Stimulated activated CD8-positive, alpha-beta memory T cell treated with anti-CD3 and anti-CD28 coated beads, Interleukin-7, amount 100 ng/mL, for 24 hours (primary cell): ENCODE data around the gene CALM3.
"Not testable (repeated sequence)": the region's sequence is repeated elsewhere in the genome, so short reads cannot be mapped to it uniquely, and the experiment has no call there.

Source experiments
- DNase-seq: peaks from one replicate; pipeline ENCODE4 v3.0.0-alpha.2; 2020; ENCODE audit warnings: low read depth

The CALM3 gene

DNA sequence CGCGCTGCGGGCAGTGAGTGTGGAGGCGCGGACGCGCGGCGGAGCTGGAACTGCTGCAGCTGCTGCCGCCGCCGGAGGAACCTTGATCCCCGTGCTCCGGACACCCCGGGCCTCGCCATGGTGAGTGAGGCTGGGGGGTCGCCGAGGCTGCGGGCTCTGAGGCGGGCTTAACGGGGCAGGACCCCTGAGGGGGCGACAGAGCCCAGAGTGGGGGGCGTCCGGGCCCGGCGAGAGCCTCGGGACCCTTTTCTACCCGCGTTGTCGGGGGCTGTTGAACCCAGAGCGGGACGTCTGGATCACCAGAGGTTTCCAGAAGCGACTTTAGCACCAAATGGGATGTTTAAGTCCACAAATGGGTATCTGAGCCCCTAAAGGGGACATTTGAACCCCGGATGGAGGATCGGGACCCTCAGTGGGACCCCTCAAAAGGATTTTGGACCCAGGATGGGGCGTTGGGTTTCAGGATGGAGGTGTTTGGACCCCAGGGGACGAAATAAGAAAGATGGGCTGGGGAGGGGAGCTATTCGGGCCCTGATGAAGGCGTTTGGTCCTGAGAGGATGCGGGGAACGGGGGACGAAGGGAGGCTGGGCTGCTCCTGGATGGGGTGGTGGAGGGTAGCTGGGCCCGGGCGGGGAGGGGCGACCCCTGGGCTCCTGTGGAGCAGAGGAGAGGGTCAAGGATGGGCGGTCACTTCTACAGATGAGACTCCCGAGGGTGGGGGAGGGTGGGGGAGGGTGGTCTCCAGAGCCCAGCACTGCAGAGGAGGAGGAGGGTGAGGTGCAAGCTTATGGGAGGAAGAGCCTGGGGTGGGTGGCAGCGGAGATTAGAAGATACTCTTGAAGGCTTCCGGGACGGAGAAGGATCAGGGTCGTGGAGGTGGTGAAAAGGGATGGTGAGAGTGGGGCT, at the start of gene CALM3:
CALM3 (plus strand) TSS at position 13 of the 907 bp plus-strand sequence; CDS start at position 118, 105 bp downstream.
- DNase-seq: no peak

- no peak for DNase-seq
Measured at GRCh38 chr19:46552891-46553290, 48.2 kb upstream of the CALM3 start.

DNA sequence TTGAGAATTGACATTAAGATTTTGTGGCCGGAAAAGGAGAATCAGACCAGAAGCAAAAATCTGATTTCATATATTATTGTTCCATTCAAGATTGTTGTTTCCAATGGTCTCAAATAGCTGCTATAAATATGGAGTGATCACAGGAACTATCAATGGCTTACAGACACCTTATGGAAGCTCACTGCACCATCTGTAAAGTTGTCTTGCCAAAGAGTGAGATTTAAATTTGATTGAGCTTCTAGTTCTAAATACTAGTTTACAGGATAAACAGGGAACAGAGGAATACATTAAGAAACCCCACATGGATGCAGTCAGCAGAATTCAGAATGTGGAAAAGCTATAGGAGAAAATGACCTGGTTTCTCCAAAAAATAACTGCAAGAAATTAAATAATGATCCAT, 47.0 kb upstream of the CALM3 start:
- no peak for DNase-seq

GRCh38 chr19:46555628-46556280, 45.4 kb upstream of the CALM3 start:
- no peak for DNase-seq

DNA sequence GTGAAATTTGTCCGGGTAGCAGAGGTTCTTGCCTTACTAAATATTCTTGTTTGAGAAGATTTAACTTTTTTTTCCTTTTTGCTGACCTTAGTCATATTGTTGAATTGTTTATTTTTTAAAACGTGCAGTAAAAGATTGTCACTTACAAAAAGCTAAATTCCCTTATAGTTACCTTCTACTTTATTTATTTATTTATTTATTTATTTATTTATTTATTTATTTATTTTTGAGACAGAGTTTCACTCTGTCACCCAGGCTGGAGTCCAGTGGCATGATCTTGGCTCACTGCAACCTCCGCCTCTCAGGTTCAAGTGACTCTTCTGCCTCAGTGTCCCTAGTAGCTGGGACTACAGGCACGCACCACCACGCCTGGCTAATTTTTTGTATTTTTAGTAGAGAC, 44.7 kb upstream of the CALM3 start:
- not testable (repeated sequence) for DNase-seq

DNA sequence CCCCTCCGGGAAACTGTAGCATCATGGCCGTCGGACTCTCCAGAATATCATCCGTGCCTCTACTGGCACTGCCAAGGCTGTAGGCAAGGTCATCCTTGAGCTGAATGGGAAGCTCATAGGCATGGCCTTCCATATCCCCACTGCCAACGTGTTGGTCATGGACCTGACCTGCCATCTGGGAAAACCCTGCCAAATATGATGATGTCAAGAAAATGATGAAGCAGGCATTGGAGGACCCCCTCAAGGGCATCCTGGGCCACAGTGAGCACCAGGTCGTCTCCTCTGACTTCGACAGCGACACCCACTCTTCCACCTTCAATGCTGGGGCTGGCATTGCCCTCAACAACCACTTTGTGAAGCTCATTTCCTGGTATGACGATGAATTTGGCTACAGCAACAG, 41.9 kb upstream of the CALM3 start:
- no peak for DNase-seq

DNA sequence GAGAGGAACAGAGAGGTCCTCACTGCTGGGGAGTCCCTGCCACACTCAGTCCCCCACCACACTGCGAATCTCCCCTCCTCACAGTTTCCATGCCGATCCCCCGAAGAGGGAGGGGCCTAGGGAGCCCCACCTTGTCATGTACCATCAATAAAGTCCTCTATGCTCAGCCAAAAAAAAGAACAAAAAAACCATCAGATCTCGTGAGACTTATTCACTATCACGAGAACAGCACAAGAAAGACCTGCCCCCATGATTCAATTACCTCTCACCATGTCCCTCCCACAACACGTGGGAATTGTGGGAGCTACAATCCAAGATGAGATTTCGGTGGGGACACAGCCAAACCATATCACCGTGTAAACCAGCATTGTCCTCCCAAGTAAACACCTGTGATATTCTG, 41.5 kb upstream of the CALM3 start:
- not testable (repeated sequence) for DNase-seq

GRCh38 chr19:46564701-46565100, 36.4 kb upstream of the CALM3 start:
- no peak for DNase-seq

DNA sequence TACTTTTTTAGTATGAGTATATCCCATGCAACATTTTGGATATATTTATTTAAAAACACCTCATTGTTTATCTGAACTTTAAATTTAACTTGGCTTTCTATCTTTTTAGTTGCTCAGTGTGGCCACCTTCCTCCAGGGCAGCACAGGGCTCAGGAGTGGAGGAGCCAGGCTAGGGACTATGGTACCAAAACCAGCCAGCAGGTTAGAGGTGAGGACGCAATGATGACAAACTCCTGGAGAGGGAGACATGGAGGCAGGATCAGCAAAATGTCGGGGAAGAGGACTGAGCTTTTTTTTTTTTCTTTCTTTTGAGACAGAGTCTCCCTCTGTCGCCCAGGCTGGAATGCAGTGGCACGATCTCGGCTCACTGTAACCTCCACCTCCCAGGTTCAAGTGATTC, 29.6 kb upstream of the CALM3 start:
- DNase-seq: no peak

- no peak for DNase-seq
Measured at GRCh38 chr19:46573679-46574498, 27.2 kb upstream of the CALM3 start.

GRCh38 chr19:46574533-46574932, 26.6 kb upstream of the CALM3 start:
- DNase-seq: peak; percentile 4

GRCh38 chr19:46578450-46578849, 22.7 kb upstream of the CALM3 start:
- DNase-seq: no peak

GRCh38 chr19:46579361-46579879, 21.7 kb upstream of the CALM3 start:
- no peak for DNase-seq

DNA sequence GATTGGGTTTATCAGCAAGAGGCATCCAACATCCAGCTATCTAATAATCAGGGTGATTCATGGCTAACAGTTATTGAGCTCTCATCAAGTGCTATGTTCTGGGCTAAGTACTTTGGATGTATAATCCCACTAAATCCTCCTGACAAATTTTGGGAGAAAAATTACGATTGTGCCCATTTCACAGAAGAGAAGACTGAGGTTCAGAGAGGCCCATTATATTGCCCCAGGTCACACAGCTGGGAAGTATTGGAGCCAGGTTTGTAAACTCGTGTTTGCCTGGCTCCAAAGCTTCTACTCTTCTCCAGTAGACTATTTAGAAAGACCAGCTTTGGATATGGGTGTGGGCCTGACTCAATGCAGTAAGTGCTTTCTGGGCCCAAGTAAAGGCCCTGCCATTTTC, 20.9 kb upstream of the CALM3 start:
- no peak for DNase-seq

GRCh38 chr19:46585539-46585938, 15.6 kb upstream of the CALM3 start:
- no peak for DNase-seq

GRCh38 chr19:46586294-46586693, 14.8 kb upstream of the CALM3 start:
- no peak for DNase-seq

GRCh38 chr19:46587861-46588260, 13.3 kb upstream of the CALM3 start:
- no peak for DNase-seq

GRCh38 chr19:46591254-46591653, 9.9 kb upstream of the CALM3 start:
- no peak for DNase-seq

GRCh38 chr19:46591870-46592269, 9.3 kb upstream of the CALM3 start:
- DNase-seq: no peak

- DNase-seq: no peak
Measured at GRCh38 chr19:46596008-46596407, 5.1 kb upstream of the CALM3 start.

GRCh38 chr19:46598372-46598917, 2.7 kb upstream of the CALM3 start:
- DNase-seq: no peak
